Measurements from ENCODE around the gene RAI14.

RAI14 gene

DNA sequence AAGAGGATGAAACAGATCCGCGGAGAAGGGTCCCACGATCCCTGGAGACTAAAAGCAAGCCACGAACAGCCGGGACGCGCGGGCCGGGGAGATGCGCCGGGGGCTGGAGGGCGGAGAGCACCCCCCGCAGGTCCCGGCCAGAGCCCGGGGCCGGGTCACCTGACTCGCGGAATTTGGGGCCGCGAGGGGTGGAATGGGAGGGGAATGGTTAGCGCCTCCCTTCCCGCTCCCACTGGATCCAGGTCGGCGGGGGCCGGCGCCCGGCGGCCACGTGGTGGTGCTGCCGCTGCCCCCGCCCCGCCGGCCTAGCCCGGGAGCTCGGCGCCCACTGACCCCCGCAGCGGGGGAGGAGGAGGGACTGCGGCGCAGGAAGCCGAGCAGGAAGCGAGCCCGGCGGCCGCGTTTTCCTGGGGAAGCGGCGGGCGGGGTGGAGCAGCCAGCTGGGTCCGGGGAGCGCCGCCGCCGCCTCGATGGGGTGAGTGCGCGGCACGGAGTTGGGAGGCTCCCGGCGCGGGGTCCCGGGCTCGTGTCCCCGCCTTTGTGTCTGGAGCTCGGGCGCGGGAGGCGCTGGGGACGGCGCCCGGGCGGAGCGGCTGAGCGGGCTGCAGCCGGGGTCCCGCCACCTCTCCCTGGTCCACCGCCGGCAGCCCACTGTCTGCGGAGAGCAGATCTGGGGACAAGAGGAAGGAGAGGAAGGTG is at the start of gene RAI14:
Gene RAI14, plus strand, starts transcription at position 328 of the 699 bp plus-strand sequence. CDS start 30,592 bp downstream, outside the sequence.
- DNase-seq, result peak; percentile 85

DNA sequence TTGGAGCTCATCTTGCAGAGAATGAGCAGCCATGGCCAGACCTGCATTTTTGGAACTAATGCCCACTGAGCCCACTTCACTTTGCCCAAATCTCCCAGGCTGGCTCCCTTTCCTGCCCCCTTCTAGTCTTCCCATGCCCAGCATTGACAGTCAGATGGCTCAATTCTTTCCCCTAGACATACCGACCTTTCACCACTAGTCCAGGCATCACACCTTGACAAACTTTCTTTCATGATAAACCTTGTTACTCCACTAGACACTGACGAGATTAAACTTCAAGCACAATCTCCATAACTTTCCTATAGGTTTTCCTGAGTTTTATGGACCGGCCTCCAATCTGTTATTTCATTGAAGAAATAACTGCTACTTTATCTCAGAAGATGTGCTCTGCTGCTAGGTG is 47.8 kb upstream of the RAI14 start:
- no peak for DNase-seq

DNA sequence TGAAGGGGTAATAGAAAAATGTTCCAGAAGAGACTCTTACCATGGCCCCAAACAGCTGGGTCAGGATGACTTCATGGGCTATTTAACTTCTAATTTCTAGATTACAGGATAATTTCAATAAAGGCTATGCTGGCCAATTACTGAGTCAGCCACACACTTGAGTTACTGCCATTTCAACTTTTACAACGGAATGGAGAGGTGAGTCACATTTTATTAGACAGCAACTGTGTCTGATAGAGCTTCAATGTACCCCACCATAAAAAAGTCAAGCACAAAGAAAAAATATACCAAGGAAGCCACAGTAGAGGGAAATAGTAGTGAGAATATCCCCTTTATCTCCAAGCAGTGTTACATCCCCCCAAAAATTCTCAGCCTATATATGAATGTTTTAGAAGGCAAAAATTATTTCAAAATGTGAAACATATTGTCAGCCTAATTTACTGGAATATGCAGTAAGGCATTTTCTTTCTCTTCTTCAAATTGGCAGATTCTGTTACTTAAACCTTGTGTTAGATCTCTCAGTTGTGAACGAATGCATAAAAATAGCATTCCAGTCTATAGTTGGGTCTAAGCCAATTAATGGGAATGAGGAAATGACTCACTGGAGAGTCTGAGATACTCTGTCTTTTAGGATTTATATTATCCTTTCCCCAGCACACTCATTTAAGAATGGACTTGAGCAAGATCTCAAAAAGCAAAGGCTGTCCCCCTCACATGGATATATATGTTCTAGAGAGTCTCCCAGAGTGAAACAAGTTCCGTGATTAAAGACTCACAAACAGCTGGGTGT is 47.1 kb upstream of the RAI14 start:
- DNase-seq, result peak; percentile 98

DNA sequence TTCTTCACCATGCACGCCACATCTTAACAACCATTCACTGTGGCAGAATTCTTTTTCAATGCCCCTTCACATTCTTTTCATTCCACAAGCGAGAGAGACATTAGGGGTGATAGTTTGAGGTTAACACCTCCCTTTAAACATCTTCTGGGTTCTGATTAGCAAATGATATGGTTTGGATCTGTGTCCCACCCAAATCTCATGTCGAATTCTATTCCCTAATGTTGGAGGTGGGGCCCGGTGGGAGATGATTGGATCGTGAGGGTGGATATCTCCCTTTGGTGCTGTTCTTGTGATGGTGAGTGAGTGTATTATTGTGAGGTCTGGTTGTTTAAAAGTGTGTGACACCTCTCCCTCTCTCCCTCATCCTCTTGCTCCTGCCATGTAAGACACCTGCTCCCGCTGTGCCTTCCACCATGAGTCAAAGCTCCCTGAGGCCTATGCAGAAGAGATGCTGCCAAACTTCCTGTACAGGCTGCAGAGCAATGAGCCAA is 46.1 kb upstream of the RAI14 start:
- peak; percentile 61 for DNase-seq

DNA sequence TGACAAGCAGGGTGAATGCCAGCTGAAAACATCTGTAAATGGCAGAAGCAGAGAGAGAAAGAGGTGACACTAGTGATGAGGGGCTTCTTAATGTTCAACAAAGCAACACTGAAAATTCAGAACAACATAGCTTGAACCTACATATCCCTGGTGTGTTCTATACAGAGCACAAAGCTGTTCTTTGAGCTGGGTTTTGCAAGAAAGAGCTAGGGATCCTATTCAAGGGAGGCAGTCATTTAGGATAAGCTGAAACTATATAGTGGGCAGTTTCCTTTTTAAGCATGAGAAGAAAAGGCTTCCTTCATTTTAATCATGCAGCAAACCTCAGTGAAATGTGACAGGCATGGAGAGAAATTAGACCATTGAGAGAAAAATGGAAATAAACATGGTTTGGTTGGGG is 45.6 kb upstream of the RAI14 start:
- DNase-seq, result no peak

DNA sequence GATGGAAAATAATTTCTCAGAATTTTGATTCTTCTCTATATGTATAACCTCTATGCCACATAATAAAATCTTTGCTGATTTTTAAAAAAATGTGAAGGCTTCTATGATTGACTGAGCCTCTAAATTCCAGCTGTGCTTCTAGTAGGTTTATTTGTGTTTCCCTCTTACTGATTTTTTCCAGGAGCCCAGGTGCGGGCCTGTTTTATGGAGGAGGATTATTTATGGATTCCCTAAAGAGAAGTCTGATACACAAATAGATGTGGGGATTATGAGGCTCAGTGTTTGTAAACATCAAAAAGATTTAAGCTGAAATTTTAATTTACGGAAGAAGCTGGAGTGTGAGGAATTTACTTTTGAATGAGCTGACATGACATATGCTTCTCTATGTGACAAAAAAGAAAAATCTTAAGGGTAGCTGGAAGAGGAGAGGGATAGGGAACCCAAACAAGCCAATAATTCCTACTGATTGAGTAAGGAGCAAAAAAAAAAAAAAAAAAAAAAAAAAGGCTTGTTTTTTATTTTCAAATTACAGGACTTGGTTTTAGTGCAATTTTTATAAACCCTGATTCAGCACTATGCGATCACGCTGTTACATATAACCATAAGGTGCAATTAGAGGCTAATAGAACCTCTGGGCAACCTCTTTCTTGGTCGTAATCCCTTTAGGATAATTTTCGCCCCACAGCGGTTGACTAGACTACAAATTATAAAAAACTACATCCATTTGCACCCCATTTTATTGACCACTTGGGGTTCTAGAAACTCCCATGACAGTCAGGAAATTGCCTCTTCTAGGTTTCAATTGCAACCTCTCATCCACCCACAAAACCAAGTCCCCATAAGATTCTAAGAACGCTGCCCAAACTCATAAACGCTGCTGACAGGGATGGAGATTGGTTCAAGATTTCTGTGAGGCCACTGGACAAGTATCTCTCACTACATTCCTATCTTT is 44.4 kb upstream of the RAI14 start:
- no peak for DNase-seq

DNA sequence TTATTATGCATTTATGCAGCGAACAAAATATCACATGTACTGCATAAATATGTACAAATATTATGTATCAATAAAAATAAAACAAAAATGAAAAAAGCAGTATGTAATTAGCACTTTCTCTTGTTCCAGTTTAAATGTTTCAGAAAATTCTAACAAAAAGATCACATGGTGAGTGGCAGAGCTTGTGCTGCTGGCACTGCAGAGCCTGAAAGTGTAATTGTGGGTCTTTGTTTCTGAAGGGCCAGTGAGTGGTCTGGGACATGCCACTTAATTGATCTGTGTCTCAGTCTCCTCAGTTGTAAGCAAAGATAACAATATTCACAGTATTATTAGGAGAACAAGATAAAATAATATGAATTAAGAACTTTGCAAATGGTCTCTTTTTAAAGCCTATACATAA is 39.5 kb upstream of the RAI14 start:
- no peak for DNase-seq

DNA sequence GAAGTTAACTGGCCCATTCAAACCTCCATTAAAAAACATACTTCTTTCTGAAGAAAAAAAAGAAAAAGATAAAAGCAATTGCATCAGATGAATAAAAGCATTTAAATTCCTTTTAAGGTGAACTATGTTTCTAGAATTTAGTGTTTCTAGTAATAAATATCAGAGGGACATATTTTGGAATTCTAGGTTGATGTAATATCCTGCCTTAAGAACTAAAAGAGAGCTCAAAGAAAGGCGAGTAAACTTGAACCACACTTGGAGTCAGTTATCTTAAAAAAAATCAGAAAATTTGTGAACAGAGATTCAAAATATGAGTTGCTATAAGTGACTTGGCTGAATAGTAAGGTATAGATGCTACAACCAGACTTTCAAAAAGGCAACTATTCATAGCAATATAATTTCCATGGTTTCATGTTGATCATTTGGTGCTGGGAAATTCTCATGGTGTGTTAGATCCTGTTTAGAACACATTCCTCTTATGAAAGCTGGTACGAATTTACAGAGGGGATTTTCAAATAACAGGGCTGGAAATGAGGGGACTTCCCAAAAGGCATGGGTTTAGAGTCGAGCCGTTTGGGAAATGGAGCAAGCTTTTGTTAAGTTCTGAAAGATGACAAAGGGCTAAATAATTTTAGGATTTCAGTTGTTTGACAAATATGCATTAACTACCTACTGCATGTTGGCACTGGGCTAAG is 37.6 kb upstream of the RAI14 start:
- DNase-seq, result peak; percentile 56

DNA sequence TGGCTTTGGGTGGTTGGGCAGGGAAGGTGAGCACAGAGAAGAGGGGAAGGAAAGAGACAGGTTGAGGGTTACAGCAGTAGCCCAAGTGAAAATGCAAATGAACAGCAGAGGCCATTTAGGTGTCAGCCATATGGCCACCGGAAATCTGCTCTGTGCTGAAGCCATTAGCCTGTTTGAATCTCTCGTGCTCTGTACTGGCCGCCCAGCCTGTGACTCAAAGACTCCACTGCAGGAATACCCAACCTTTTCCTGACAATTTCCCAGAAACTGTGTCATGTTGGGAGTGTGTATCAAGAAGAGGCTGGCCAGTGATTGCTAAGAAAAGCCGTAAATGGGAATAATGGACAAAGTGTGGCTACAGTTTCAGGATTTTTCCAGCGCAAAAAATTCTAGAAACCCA is 35.9 kb upstream of the RAI14 start:
- DNase-seq, result no peak

DNA sequence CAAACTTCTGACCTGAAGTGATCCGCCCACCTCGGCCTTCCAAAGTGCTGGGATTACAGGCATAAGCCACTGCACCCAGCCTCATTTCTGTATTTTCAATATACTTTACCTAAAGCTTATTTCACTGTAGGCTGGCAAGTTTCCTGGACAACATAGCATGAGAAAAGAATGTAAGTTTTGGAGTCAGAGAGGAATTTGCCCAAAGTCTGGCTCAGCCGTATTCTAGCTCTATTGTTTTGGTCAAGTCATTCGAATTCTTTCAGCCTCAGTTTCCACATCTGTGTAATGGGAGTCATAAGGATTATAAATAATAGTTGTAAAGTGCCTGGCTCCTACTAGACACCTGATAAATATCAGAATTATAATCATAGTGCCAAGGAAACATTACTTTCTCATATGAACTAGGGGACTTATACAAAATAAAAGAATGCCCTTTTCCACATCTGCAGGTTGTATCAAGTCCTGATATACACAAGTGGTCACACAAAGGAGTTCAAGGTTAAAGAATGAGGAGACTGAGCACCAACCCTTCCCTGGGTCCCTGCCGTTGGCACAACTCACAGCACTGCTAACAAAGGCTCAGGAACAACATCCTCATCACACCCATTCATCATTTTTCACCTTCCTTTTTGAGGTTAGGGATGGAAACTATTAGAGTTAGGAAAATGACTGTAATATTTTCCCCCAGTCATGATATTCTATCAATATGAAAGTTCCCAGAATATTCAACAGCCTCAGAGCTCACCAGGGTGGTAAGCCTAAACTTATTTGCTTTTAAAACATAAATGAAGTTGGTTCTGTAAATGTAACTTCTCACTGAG is 34.6 kb upstream of the RAI14 start:
- DNase-seq, result peak; percentile 73

DNA sequence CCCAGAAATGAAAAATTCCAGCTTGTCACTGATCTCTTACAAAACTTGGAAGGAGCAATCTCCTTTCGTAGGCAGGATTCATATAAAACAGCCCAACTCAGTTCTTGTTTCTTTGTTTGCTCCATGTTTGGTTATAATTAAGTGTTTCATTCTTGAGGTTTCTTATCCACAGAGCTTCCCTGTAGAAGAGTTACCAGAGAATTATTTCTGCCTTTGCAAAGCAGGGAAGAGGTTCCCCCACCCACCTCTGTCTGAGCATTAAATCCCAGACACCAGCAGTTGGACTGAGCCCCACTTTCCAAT is 34.1 kb upstream of the RAI14 start:
- peak; percentile 76 for DNase-seq

DNA sequence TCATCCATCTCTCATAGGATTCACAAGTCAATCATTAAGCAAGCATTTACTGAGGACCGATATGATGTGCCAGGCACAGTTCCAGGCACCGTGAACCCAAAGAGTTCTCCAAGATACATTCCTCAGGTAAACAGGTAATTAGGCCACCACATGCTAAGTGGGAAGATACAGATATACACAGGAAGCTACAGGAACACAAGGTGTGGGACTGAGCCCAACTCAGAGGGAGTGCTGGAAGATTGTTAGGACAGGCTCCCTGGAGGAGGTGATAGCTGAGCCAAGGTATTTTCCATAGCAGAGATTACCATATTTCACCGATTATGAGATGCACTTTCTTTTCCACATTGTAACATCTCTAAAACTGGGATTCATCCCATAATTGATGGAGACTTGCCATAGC is 31.4 kb upstream of the RAI14 start:
- DNase-seq, result no peak

DNA sequence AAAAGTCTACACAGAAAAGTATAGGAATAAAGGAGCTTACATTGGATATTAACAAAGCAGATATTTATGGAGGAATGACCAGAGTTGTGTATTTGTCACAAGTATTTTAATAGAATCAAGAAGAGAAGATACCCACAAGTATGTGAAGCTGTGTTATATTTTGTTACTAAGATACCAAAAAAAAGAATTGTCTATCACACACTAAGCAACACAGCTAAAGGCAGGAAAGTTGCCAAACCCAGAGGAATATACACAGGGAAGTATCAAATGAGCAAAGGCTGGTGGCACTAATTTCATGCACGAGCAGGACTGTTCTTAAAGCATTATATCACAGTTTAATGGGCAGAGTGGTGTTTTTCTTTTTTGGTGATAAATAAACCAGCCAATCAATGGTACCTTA is 30.9 kb upstream of the RAI14 start:
- peak; percentile 67 for DNase-seq

DNA sequence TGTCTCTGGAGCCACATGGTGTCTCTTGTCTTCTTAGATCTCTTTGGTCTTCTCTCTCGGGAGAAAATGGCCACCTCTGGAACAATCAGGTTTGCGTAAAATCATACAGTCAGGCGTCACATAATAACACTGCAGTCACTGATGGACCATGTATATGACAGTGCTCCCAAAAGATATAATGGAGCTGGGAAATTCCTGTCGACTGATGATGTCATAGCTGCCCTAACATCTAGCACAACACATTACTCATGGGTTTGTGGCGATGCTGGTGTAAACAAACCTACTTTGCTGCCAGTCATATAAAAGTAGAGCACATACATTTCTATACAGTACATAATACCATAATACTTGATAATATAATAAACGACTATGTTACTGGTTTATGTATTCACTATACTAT is 30.1 kb upstream of the RAI14 start:
- DNase-seq, result peak; percentile 78

DNA sequence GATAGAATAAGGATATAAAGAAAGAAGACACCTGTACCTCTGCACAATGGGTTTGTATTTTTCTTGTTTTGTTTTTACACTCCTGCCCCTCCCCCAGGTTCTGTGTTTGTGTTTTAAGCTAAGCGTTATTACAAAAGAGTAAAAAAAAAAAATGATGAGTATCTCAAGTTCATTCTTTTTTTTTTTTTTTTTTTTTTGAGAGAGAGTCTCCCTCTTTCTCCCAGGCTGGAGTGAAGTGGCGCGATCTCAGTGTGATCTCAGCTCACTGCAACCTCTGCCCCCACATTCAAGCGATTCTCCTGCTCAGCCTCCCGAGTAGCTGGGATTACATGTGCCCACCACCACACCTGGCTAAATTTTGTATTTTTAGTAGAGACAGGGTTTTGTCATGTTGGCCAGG is 29.4 kb upstream of the RAI14 start:
- DNase-seq, result no peak

DNA sequence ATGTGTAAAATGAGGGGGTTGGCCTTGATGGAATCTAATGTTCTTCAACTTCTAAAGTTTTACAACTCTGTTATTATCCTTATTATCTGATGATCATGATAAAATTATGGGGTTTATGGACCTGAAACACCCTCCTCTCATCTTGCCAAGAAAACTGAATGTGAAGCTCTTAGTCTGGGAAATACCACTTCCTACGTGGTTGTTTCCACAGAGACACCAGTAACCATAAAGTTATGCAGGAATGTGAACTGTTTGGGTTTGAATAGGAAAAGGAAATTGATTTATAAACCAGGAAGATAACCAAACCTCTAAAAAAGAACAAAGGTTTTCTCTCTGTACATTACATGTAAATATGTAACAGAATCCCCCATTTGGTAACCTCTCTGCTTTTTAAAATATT is 28.3 kb upstream of the RAI14 start:
- DNase-seq, result peak; percentile 89

DNA sequence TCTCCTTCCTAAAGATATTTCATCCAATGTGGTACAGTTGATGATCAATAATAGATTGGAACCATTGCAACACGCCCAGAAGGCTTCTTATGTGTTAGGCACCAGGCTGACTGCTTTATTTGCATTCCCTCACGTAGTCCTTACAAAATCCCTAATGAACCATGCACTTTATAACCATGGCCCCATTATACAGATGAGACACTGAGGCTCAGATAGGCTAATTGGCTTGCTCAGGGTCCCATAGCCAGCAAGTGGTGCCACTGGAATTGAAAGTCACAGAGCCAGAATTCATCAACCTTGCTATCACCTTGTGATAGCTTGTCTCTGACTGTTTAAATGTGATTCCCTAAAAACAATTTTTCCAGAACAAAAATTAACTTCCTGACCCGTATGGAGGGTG is 27.8 kb upstream of the RAI14 start:
- no peak for DNase-seq

DNA sequence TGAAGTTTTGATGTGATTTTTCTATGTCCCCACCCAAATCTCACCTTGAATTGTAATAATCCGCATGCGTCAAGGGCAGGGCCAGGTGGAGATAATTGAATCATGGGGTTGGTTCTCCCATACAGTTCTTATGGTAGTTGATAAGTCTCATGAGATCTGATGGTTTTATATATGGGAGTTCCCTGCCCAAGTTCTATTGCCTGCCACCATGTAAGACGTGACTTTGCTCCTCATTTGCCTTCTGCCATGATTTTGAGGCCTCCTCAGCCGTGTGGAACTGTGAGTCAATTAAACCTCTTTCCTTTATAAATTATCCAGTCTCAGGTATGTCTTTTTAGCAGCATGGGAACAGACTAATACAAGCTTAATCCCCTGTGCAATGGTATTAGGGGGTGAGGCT is 25.5 kb upstream of the RAI14 start:
- DNase-seq, result no peak

DNA sequence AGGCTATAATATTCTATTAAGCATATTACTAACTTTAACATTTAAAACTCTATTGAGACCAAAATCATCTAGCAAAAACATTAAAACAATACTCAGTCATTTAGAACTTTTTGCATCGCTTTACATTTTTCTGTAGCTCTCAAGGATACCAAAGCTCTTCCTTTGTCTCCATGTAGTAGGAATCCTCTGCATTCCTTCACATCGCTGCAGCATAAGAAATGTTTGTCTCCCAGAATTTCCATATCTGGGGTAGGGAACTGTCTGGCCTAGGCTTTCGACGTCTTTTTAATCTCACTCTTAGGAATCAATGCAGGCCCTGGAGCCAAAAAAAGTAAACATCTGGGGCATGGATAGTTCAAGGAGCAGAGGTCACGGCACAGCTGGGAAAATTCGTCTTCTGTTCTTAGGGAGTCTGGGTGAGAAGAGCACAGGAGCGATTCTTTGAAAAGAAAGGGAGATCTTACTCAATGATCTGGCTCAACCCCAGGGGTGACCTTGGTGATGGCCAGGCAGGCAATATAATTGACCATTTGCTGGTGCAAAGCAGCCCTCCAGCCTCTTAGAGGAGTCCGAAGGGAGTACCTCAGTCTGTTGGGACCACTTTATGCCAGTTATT is 23.2 kb upstream of the RAI14 start:
- DNase-seq, result no peak

DNA sequence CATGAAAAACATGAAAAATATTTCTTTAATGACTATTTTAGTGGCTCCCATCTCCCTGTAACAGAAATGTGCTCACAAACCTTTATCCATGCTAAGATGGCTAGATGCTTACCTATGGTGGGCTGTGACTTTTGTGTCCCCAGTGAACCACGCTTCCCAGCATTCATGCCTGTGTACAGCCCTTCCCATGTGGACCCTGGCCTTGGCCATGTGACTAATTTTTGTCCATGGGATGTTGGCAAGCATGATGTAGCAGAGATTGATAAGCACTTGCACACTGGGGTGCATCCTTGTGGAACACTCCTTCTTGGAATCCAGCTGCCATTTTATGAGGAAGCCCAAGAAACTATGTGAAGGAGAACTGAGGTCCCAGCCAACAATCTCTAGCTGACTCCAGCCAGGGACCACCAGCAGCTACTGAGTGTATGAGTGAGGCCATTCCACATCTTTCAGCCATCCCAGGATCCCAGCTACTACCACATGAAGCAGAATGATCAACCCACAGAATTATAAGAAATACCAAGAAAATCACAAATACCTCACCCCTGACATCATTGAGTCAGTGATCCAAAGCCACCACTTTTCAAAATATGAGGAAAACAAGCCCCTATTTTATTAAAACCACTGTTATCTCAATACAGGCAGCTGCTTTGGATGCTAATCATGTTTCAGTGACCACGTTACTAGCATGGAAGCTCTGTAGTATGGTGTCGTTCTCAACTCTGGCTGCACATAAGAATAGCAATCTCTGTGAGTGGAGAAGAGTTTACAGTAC is 16.1 kb upstream of the RAI14 start:
- DNase-seq, result peak; percentile 90

All from fibroblast of skin of right quadriceps (primary cell).